GM19328 (cell line): ENCODE results near the gene SEPTIN6.
A peak's percentile ranks its signal among the peaks of the same experiment; 100 is the strongest.

Experiments
- ATAC-seq: cut with Tn5 transposase; IDR thresholded peaks from one replicate; pipeline ENCODE4 v1.9.1; 2021; ENCODE audit warnings: mild to moderate bottlenecking, moderate library complexity; ENCODE audit not compliant: unreplicated experiment

SEPTIN6 gene

GRCh38 chrX:119659522-119659921 is 33.4 kb downstream of the SEPTIN6 start:
- ATAC-seq = no peak

GRCh38 chrX:119655125-119655524 is 37.8 kb downstream of the SEPTIN6 start:
- no peak for ATAC-seq

DNA sequence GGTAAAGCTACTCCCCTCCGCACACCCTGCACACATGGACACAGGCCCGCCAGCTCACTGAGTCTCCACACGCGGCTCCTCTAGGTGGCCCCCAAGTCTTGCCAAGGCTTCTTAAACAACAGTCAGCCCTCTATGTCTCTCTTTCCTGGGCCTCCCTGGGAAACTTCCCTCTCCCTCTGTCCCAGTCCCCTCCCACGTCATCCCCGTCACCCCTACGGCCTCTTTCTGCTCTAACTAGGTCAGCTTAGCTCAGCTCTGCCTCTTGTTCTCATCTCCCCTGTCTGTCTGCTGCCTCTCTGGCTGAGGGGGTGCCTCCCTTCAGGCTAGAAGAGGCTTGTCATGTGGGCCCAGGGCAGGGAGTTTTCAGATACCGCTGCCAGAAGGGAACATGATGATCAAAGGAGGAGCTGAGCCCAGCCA is 38.8 kb downstream of the SEPTIN6 start:
- no peak for ATAC-seq

DNA sequence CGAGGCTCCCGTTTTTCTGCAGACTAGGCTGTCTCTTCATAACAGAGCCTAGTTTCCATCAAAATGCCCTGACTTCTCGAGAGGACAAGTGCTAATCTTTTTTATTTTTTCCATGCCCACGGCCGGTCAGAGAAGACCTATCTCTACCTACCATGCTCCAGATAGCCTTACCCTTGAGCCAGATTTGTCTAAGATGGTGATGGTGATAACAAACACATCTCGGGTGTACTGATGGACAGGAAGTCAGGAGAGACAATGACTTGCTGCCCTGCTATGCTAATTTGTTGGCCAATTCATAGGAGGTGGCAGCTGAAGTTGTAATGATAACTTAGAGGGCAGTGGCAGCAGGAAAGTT is 44.6 kb downstream of the SEPTIN6 start:
- peak; percentile 11 for ATAC-seq

DNA sequence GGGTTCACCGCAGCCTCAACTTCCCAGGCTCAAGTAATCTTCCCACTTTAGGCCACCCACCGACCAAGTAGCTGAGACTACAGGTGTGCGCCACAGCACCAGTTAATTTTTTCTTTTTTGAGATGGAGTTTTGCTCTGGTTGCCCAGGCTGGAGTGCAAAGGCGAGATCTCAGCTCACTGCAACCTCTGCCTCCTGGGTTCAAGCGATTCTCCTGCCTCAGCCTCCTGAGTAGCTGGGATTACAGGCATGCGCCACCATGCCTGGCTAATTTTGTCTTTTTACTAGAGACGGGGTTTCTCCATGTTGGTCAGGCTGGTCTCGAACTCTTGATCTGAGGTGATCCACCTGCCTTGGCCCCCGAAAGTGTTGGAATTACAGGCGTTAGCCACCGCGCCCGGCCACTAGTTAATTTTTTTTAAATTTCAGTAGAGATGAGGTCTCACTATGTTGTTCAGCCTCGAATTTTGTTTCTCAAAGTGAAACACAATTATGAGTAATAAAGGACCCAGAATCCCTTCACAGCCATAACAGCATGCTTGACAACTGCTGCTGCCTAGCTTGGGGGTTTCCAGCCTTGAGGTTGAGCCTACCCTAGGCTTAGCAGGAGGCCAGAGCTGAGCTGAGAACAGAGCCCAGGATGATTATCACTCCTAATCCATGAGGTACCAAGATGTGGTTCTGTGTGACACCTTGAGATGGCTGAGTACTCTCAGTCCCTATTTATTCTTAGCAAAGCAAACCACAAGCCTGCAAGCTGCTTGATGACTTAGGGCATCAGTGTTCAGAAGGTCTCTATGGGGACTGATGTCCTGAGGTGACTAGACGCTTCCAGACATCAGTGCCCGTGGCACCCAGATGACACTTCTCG is 45.2 kb downstream of the SEPTIN6 start:
- peak; percentile 92 for ATAC-seq

DNA sequence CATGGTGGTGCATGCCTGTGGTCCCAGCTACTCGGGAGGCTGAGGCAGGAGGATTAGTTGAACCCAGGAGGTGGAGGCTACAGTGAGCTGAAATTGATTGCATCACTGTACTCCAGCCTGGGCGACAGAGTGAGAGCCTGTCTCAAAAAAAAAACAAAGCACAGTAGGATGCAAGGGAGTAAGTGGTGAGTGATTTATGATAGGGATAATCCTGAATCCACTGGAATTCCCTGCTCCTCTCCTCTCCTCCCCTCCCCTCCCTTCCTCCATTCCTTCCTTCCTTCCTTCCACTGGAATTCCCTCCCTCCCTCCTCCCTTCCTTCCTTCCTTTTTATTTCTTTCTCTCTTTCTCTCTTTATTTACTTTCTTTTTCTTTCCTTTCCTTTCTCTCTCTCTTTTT is 45.9 kb downstream of the SEPTIN6 start:
- no peak for ATAC-seq

DNA sequence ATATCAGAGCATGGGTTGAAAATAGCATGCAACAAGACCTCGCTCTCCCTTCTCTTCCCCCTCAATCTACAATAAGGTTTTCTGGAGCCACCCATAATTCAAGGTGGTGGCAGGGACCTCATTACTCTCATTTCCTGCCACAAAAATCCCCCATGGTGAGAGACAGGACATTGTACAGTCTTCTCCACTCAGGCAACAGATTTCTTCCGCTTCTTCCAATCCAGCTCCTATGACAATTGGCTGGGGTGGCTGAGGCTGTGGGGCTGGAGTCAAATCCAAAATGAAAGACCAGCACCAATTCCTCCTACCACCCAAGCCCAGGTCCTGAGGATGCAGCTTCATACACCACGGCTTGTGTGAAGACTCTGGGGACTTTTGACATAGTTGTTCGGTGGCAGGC is 46.5 kb downstream of the SEPTIN6 start:
- ATAC-seq = no peak

GRCh38 chrX:119643696-119644095 is 49.3 kb downstream of the SEPTIN6 start:
- no peak for ATAC-seq
